ENCODE data around the gene TSPEAR.

DNA sequence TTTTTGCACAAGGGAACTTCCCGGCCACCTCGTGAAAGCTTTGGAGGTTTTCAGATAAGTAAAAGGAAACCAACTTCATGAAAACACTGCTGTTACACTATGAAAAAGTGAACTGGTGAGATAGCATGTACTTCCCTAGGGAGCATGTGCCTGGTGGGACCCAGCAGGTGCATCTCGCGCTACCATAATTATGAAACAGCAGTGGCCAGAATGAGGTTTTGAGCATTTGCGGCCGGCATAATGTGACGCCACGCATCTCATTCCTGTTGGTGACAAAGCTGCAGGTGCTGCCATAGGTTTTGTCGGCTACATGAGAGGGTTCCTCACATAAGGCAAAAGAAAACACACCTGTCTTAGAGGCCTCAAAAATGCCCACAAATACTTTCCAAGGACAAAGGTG lies 154.5 kb downstream of the TSPEAR start:
- TF ChIP-seq, protein P1, sequence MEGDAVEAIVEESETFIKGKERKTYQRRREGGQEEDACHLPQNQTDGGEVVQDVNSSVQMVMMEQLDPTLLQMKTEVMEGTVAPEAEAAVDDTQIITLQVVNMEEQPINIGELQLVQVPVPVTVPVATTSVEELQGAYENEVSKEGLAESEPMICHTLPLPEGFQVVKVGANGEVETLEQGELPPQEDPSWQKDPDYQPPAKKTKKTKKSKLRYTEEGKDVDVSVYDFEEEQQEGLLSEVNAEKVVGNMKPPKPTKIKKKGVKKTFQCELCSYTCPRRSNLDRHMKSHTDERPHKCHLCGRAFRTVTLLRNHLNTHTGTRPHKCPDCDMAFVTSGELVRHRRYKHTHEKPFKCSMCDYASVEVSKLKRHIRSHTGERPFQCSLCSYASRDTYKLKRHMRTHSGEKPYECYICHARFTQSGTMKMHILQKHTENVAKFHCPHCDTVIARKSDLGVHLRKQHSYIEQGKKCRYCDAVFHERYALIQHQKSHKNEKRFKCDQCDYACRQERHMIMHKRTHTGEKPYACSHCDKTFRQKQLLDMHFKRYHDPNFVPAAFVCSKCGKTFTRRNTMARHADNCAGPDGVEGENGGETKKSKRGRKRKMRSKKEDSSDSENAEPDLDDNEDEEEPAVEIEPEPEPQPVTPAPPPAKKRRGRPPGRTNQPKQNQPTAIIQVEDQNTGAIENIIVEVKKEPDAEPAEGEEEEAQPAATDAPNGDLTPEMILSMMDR (IDR thresholded peaks at IDR 0.05; ENCODE audit: low read depth, low read length, poor library complexity, severe bottlenecking) = no peak
- TF ChIP-seq EZH2phosphoT487 (IDR thresholded peaks at IDR 0.05; ENCODE audit: borderline replicate concordance, low read length) = no peak

Data from DOHH2 (cell line).